H9 (cell line): ENCODE measurements around the gene COQ8A. TPM values are rescaled to one million over a fixed set of nuclear protein-coding genes. Genes with fewer than 3 reads are reported as not detected.

Experiments used
- DNase-seq: peaks from one replicate; pipeline ENCODE4 v3.0.0-alpha.2; 2017
- H2AFZ ChIP-seq: one replicate; pipeline ENCODE4 v1.6.1; 2013; ENCODE audit warnings: mild to moderate bottlenecking, low read length, control low read depth, moderate library complexity
- H2AK5ac ChIP-seq: 2 replicates; pipeline ENCODE4 v1.6.1; 2013; ENCODE audit warnings: low read length, control low read depth, mixed read lengths; ENCODE audit not compliant: insufficient read length
- H2BK120ac ChIP-seq: one replicate; pipeline ENCODE4 v1.6.1; 2013; ENCODE audit warnings: low read depth, mild to moderate bottlenecking, low read length, control low read depth, inconsistent platforms; ENCODE audit not compliant: poor library complexity, severe bottlenecking
- H2BK12ac ChIP-seq: 2 replicates; pipeline ENCODE4 v1.6.1; 2013; ENCODE audit warnings: low read length, control low read depth, mixed read lengths, low read depth; ENCODE audit not compliant: insufficient read length
- H2BK15ac ChIP-seq: 2 replicates; pipeline ENCODE4 v1.6.1; 2013; ENCODE audit warnings: low read depth, low read length, control low read depth
- H2BK20ac ChIP-seq: one replicate; pipeline ENCODE4 v1.6.1; 2013; ENCODE audit warnings: low read depth, mild to moderate bottlenecking, low read length, control low read depth, inconsistent platforms; ENCODE audit not compliant: poor library complexity, severe bottlenecking
- H2BK5ac ChIP-seq: 2 replicates; pipeline ENCODE4 v1.6.1; 2013; ENCODE audit warnings: low read length, control low read depth, mixed read lengths; ENCODE audit not compliant: insufficient read length
- H3K14ac ChIP-seq: 2 replicates; pipeline ENCODE4 v1.6.1; 2013; ENCODE audit warnings: low read length, control low read depth; ENCODE audit not compliant: insufficient read depth
- H3K18ac ChIP-seq: 2 replicates; pipeline ENCODE4 v1.6.1; 2013; ENCODE audit warnings: low read depth, mild to moderate bottlenecking, mixed read lengths, low read length, control low read depth; ENCODE audit not compliant: insufficient read length
- H3K23ac ChIP-seq: 2 replicates; pipeline ENCODE4 v1.6.1; 2013; ENCODE audit warnings: low read length, control low read depth, mixed read lengths, low read depth; ENCODE audit not compliant: insufficient read length
- H3K23me2 ChIP-seq: 2 replicates; pipeline ENCODE4 v1.6.1; 2013; ENCODE audit warnings: low read depth, mild to moderate bottlenecking, mixed read lengths, low read length, control low read depth; ENCODE audit not compliant: insufficient read length, poor library complexity, severe bottlenecking
- H3K27ac ChIP-seq: 2 replicates; pipeline ENCODE4 v1.5.1; 2013; ENCODE audit warnings: low read length, control low read depth, mixed read lengths, low read depth; ENCODE audit not compliant: insufficient read length
- H3K27me3 ChIP-seq: 2 replicates; pipeline ENCODE4 v1.6.1; 2013; ENCODE audit warnings: low read length, control low read depth, inconsistent platforms; ENCODE audit not compliant: insufficient read depth
- H3K4ac ChIP-seq: 2 replicates; pipeline ENCODE4 v1.6.1; 2013; ENCODE audit warnings: low read depth, mild to moderate bottlenecking, control low read depth, inconsistent platforms, low read length, moderate library complexity
- H3K4me1 ChIP-seq: 2 replicates; pipeline ENCODE4 v1.6.1; 2013; ENCODE audit warnings: low read length, control low read depth, inconsistent platforms; ENCODE audit not compliant: insufficient read depth
- H3K4me2 ChIP-seq: 2 replicates; pipeline ENCODE4 v1.6.1; 2013; ENCODE audit warnings: low read length, control low read depth, mixed read lengths; ENCODE audit not compliant: insufficient read length, insufficient read depth
- H3K56ac ChIP-seq: 2 replicates; pipeline ENCODE4 v1.6.1; 2013; ENCODE audit warnings: low read depth, mild to moderate bottlenecking, mixed read lengths, low read length, control low read depth; ENCODE audit not compliant: insufficient read length
- H3K79me1 ChIP-seq: 2 replicates; pipeline ENCODE4 v1.6.1; 2013; ENCODE audit warnings: low read depth, mild to moderate bottlenecking, moderate library complexity, low read length, control low read depth, inconsistent platforms; ENCODE audit not compliant: insufficient read depth, poor library complexity, severe bottlenecking
- H3K79me2 ChIP-seq: 2 replicates; pipeline ENCODE4 v1.6.1; 2013; ENCODE audit warnings: low read length, control low read depth, inconsistent platforms; ENCODE audit not compliant: insufficient read depth
- H3K9ac ChIP-seq: 2 replicates; pipeline ENCODE4 v1.6.1; 2013; ENCODE audit warnings: low read length, control low read depth, mixed read lengths; ENCODE audit not compliant: insufficient read length; ENCODE audit errors: extremely low read depth
- H3K9me3 ChIP-seq: one replicate; pipeline ENCODE4 v1.6.1; 2013; ENCODE audit warnings: low read depth, low read length, inconsistent platforms; ENCODE audit not compliant: control insufficient read depth
- H3T11ph ChIP-seq: one replicate; pipeline ENCODE4 v1.6.1; 2013; ENCODE audit warnings: mild to moderate bottlenecking, low read length, control low read depth, inconsistent platforms
- H4K20me1 ChIP-seq: one replicate; pipeline ENCODE4 v1.6.1; 2013; ENCODE audit not compliant: control insufficient read depth, insufficient read length, insufficient read depth
- H4K5ac ChIP-seq: 2 replicates; pipeline ENCODE4 v1.6.1; 2013; ENCODE audit warnings: low read depth, mild to moderate bottlenecking, mixed read lengths, low read length, control low read depth; ENCODE audit not compliant: insufficient read length
- H4K8ac ChIP-seq: replicated peaks from 2 replicates; pipeline ENCODE4 v1.6.1; 2013; ENCODE audit warnings: low read length, control low read depth, mixed read lengths, low read depth; ENCODE audit not compliant: insufficient read length
- H4K91ac ChIP-seq: 2 replicates; pipeline ENCODE4 v1.6.1; 2013; ENCODE audit warnings: low read depth, mild to moderate bottlenecking, moderate library complexity, mixed read lengths, low read length, control low read depth; ENCODE audit not compliant: insufficient read length
- H3K27ac Mint-ChIP-seq, 3 experiments: 2 replicates in 2 of 3; 3 replicates in 1 of 3; pipeline ENCODE4 v1.8.0; 2020 to 2021; ENCODE audit warnings: mixed read lengths in 3 of 3, mild to moderate bottlenecking in 1 of 3, moderate library complexity in 1 of 3
- H3K27me3 Mint-ChIP-seq: 2 replicates; pipeline ENCODE4 v1.8.0; 2021; ENCODE audit warnings: low read depth, mild to moderate bottlenecking, moderate library complexity, mixed read lengths
- H3K36me3 Mint-ChIP-seq, 3 experiments: 2 replicates in 2 of 3; 3 replicates in 1 of 3; pipeline ENCODE4 v1.8.0; 2020 to 2021; ENCODE audit warnings: low read depth in 3 of 3, mixed read lengths in 3 of 3; ENCODE audit not compliant: insufficient read depth in 1 of 3
- H3K4me1 Mint-ChIP-seq, 2 experiments: 2 replicates each; pipeline ENCODE4 v1.8.0; 2020; ENCODE audit warnings: mixed read lengths in 2 of 2
- H3K4me3 Mint-ChIP-seq, 2 experiments: 2 replicates in 1 of 2; 3 replicates in 1 of 2; pipeline ENCODE4 v1.8.0; 2020 to 2021; ENCODE audit warnings: mild to moderate bottlenecking in 2 of 2, mixed read lengths in 2 of 2, moderate library complexity in 1 of 2
- H3K9me3 Mint-ChIP-seq, 2 experiments: 2 replicates in 1 of 2; 3 replicates in 1 of 2; pipeline ENCODE4 v1.8.0; 2020; ENCODE audit warnings: mild to moderate bottlenecking in 2 of 2, mixed read lengths in 2 of 2, moderate library complexity in 1 of 2
- WGBS: extraction: QIAGEN DNeasy Blood & Tissue Kit; methylation state at CpG from one replicate; pipeline ENCODE4 v1.1.7; 2013; ENCODE audit warnings: missing lambda C conversion rate, low lambda C conversion rate, mixed read lengths; ENCODE audit not compliant: insufficient read length; ENCODE audit errors: extremely low coverage; 5-methylcytosine and 5-hydroxymethylcytosine counted together
- total RNA-seq: library from RNA; stranded (reverse); gene quantifications from 2 replicates; pipeline ENCODE4 v1.2.1, GENCODE V29; 2021
- TF ChIP-seq, protein P1 (sequence below): fragments of 200-600 bp; sonication (generic); conservative IDR thresholded peaks from 3 replicates; pipeline ENCODE4 v1.8.0; 2021; ENCODE audit warnings: antibody characterized with exemption, mild to moderate bottlenecking

Gene COQ8A
- total RNA-seq, 1 experiment from 2014 or later, result 26.0 TPM

DNA sequence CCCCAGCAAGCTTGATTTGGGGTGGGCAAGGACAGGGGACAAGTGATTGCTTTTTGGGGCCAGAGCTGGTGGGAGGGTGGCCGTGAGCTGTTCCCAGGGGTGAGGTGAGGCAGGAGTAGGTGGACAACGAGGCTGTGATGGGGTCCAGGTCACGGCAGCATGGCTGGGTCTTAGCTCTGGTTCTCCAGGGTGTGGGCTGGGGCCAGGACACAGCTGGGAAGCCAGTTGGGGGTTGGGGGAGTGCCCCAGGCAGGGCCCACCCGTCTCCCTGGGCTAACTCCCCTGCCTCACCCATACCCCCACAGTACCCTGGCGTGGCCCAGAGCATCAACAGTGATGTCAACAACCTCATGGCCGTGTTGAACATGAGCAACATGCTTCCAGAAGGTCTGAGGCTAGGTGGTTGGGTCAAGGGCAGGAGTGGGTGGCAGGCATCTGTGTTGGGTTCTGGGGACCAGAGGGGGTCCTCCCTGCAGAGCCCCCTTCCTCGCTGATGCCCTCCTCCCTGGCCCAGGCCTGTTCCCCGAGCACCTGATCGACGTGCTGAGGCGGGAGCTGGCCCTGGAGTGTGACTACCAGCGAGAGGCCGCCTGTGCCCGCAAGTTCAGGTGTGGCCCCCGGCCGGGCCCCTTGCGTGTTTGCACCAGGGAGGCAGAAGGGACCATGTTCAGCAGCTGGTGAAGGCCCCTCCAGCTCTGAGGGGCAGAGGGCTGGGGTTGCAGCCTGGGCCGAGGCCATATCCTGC, 43.3 kb downstream of the COQ8A start:
- no peaks in the 10 kb centered on the region for H3K4me1 ChIP-seq
- H3K4me3 Mint-ChIP-seq, result no peak overlapping the region
- no CpG with 5 or more reads among the region's 18 CpGs for WGBS
- no peak overlapping the region for H3K9ac ChIP-seq
- no peak overlapping the region for H2AK5ac ChIP-seq
- H2AFZ ChIP-seq, result no peak overlapping the region
- no peak overlapping the region for H4K8ac ChIP-seq
- H3K23ac ChIP-seq, result no peak overlapping the region
- no peak overlapping the region for H3K18ac ChIP-seq
- no peak overlapping the region for H3K56ac ChIP-seq
- no peak overlapping the region for H3K4me2 ChIP-seq
- peaks cover 8 to 25% of the 10 kb centered on the region in 2 experiments for H3K4me1 Mint-ChIP-seq
- TF ChIP-seq, protein P1, sequence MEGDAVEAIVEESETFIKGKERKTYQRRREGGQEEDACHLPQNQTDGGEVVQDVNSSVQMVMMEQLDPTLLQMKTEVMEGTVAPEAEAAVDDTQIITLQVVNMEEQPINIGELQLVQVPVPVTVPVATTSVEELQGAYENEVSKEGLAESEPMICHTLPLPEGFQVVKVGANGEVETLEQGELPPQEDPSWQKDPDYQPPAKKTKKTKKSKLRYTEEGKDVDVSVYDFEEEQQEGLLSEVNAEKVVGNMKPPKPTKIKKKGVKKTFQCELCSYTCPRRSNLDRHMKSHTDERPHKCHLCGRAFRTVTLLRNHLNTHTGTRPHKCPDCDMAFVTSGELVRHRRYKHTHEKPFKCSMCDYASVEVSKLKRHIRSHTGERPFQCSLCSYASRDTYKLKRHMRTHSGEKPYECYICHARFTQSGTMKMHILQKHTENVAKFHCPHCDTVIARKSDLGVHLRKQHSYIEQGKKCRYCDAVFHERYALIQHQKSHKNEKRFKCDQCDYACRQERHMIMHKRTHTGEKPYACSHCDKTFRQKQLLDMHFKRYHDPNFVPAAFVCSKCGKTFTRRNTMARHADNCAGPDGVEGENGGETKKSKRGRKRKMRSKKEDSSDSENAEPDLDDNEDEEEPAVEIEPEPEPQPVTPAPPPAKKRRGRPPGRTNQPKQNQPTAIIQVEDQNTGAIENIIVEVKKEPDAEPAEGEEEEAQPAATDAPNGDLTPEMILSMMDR, result no peak
- no peak overlapping the region for H3K4ac ChIP-seq
- no peaks in the 10 kb centered on the region for H3K9me3 ChIP-seq
- no peak overlapping the region for H2BK15ac ChIP-seq
- no peaks in the 10 kb centered on the region for H3K27me3 Mint-ChIP-seq
- H2BK20ac ChIP-seq, result no peak overlapping the region
- H3K23me2 ChIP-seq, result no peaks in the 10 kb centered on the region
- peak overlapping the region in 2 of 3 experiments; percentile 40 to 44; a peak in 2 of 7 replicates for H3K27ac Mint-ChIP-seq
- DNase-seq, result no peak
- H3K36me3 Mint-ChIP-seq, result peaks cover 9 to 24% (median 24%) of the 10 kb centered on the region in 3 experiments
- no peak overlapping the region for H4K91ac ChIP-seq
- H3K9me3 Mint-ChIP-seq, result no peaks in the 10 kb centered on the region
- H3K79me1 ChIP-seq, result no peaks in the 10 kb centered on the region
- 0 out of 2 replicates have a peak overlapping the region, but pooled peaks have one; percentile 32 for H3K14ac ChIP-seq
- no peak overlapping the region for H2BK12ac ChIP-seq
- no peak overlapping the region for H2BK120ac ChIP-seq
- no peak overlapping the region for H3K27ac ChIP-seq
- H4K5ac ChIP-seq, result no peak overlapping the region
- H3K79me2 ChIP-seq, result no peaks in the 10 kb centered on the region
- H3T11ph ChIP-seq, result no peak overlapping the region
- H4K20me1 ChIP-seq, result no peaks in the 10 kb centered on the region
- no peak overlapping the region for H2BK5ac ChIP-seq
- no peaks in the 10 kb centered on the region for H3K27me3 ChIP-seq
